ENCODE data around the gene LCE4A. TPM values are rescaled to one million over a fixed set of nuclear protein-coding genes. Genes with fewer than 3 reads are reported as not detected.
"Not testable (repeated sequence)": the region's sequence is repeated elsewhere in the genome, so short reads cannot be mapped to it uniquely, and the experiment has no call there.

LCE4A gene
- polyA plus RNA-seq: not detected

- Mint-ChIP-seq H3K4me3 (no peak within 1 kb of the TSS), H3K4me1 (no peaks in the 10 kb centered on the region), H3K27me3 (peaks cover 17% of the 10 kb centered on the region), H3K36me3 (peaks cover 1% of the 10 kb centered on the region), H3K9me3 (peaks cover 2 to 5% (median 4%) of the 10 kb centered on the region in 3 donors), H3K27ac (no peak within 1 kb of the TSS)
Observed at GRCh38 chr1:152707860-152708259, at the start of gene LCE4A. Gene LCE4A, plus strand, starts transcription at chr1:152708160. Its CDS starts 916 bp downstream, at chr1:152709076.

GRCh38 chr1:152658649-152659048, 49.3 kb upstream of the LCE4A start:
- Mint-ChIP-seq H3K4me1 (peaks cover 0 to 2% (median 0%) of the 10 kb centered on the region in 3 donors), H3K27me3 (no peaks in the 10 kb centered on the region), H3K9me3 (no peaks in the 10 kb centered on the region), H3K4me3 (no peak overlapping the region), H3K27ac (no peak overlapping the region), H3K36me3 (no peaks in the 10 kb centered on the region)

GRCh38 chr1:152663098-152663497, 44.9 kb upstream of the LCE4A start, which contains the start of gene LCE2D:
Gene LCE2D, plus strand, starts transcription at chr1:152663380. Its CDS starts 726 bp downstream, at chr1:152664106.
- Mint-ChIP-seq H3K27ac (no peak within 1 kb of the TSS), H3K36me3 (no peaks in the 10 kb centered on the region), H3K4me1 (no peaks in the 10 kb centered on the region), H3K9me3 (no peaks in the 10 kb centered on the region), H3K4me3 (no peak within 1 kb of the TSS), H3K27me3 (peaks cover 8% of the 10 kb centered on the region)

GRCh38 chr1:152666171-152666570, 41.8 kb upstream of the LCE4A start:
- not testable (repeated sequence) for H3K4me1 Mint-ChIP-seq, H3K27ac Mint-ChIP-seq, H3K9me3 Mint-ChIP-seq, H3K27me3 Mint-ChIP-seq, H3K36me3 Mint-ChIP-seq, H3K4me3 Mint-ChIP-seq

- Mint-ChIP-seq H3K9me3 (no peaks in the 10 kb centered on the region), H3K4me1 (no peaks in the 10 kb centered on the region), H3K27me3 (peaks cover 8% of the 10 kb centered on the region), H3K36me3 (no peaks in the 10 kb centered on the region), H3K4me3 (no peak overlapping the region), H3K27ac (no peak overlapping the region)
Observed at GRCh38 chr1:152667648-152668047, 40.3 kb upstream of the LCE4A start.

- Mint-ChIP-seq H3K9me3 (no peaks in the 10 kb centered on the region), H3K27ac (no peak overlapping the region), H3K36me3 (no peaks in the 10 kb centered on the region), H3K4me3 (no peak overlapping the region), H3K4me1 (no peaks in the 10 kb centered on the region), H3K27me3 (peaks cover 6% of the 10 kb centered on the region)
Observed at GRCh38 chr1:152673016-152673415, 34.9 kb upstream of the LCE4A start.

- H3K27ac Mint-ChIP-seq, H3K36me3 Mint-ChIP-seq, H3K4me1 Mint-ChIP-seq, H3K9me3 Mint-ChIP-seq: not testable (repeated sequence)
- peaks cover 11% of the 10 kb centered on the region for H3K27me3 Mint-ChIP-seq
- H3K4me3 Mint-ChIP-seq: peak within 1 kb of the TSS in 1 of 4 donors; percentile 81
Observed at GRCh38 chr1:152674983-152675382, 33.0 kb upstream of the LCE4A start, which contains the start of gene LCE2C. Gene LCE2C, plus strand, starts transcription at chr1:152675279. Its CDS starts 737 bp downstream, at chr1:152676016.

GRCh38 chr1:152679459-152679858, 28.5 kb upstream of the LCE4A start:
- no peak overlapping the region for H3K27ac Mint-ChIP-seq
- H3K4me1 Mint-ChIP-seq: no peaks in the 10 kb centered on the region
- no peaks in the 10 kb centered on the region for H3K36me3 Mint-ChIP-seq
- H3K9me3 Mint-ChIP-seq: no peaks in the 10 kb centered on the region
- H3K27me3 Mint-ChIP-seq: peaks cover 21% of the 10 kb centered on the region
- no peak overlapping the region for H3K4me3 Mint-ChIP-seq

- H3K27me3 Mint-ChIP-seq: peaks cover 21% of the 10 kb centered on the region
- H3K4me1 Mint-ChIP-seq: no peaks in the 10 kb centered on the region
- H3K36me3 Mint-ChIP-seq: no peaks in the 10 kb centered on the region
- H3K4me3 Mint-ChIP-seq: no peak overlapping the region
- H3K9me3 Mint-ChIP-seq: no peaks in the 10 kb centered on the region
- no peak overlapping the region for H3K27ac Mint-ChIP-seq
Observed at GRCh38 chr1:152681616-152682015, 26.3 kb upstream of the LCE4A start.

GRCh38 chr1:152683846-152684245, 24.1 kb upstream of the LCE4A start:
- H3K9me3 Mint-ChIP-seq: no peaks in the 10 kb centered on the region
- no peaks in the 10 kb centered on the region for H3K36me3 Mint-ChIP-seq
- H3K27ac Mint-ChIP-seq: no peak overlapping the region
- H3K27me3 Mint-ChIP-seq: peaks cover 19% of the 10 kb centered on the region
- no peaks in the 10 kb centered on the region for H3K4me1 Mint-ChIP-seq
- no peak overlapping the region for H3K4me3 Mint-ChIP-seq

GRCh38 chr1:152685823-152686222, 22.1 kb upstream of the LCE4A start, which contains the start of gene LCE2B:
Gene LCE2B, plus strand, starts transcription at chr1:152686123. Its CDS starts 721 bp downstream, at chr1:152686844.
- H3K4me3 Mint-ChIP-seq, H3K27ac Mint-ChIP-seq, H3K4me1 Mint-ChIP-seq, H3K9me3 Mint-ChIP-seq, H3K36me3 Mint-ChIP-seq: not testable (repeated sequence)
- H3K27me3 Mint-ChIP-seq: peaks cover 13% of the 10 kb centered on the region

- no peaks in the 10 kb centered on the region for H3K4me1 Mint-ChIP-seq
- no peak within 1 kb of the TSS for H3K27ac Mint-ChIP-seq
- peaks cover 1% of the 10 kb centered on the region for H3K27me3 Mint-ChIP-seq
- no peak within 1 kb of the TSS for H3K4me3 Mint-ChIP-seq
- H3K36me3 Mint-ChIP-seq: peaks cover 2% of the 10 kb centered on the region
- H3K9me3 Mint-ChIP-seq: peaks cover 0 to 6% (median 0%) of the 10 kb centered on the region in 3 donors
Observed at GRCh38 chr1:152697701-152698600, 10.0 kb upstream of the LCE4A start, which contains the start of gene LCE2A. Gene LCE2A, plus strand, starts transcription at chr1:152698345. Its CDS starts 557 bp downstream, at chr1:152698902.

- Mint-ChIP-seq H3K4me3 (no peak overlapping the region), H3K9me3 (peaks cover 0 to 3% (median 2%) of the 10 kb centered on the region in 3 donors), H3K27me3 (peaks cover 1% of the 10 kb centered on the region), H3K36me3 (peaks cover 2% of the 10 kb centered on the region), H3K4me1 (no peaks in the 10 kb centered on the region), H3K27ac (no peak overlapping the region)
Observed at GRCh38 chr1:152699746-152700145, 8.2 kb upstream of the LCE4A start.

- Mint-ChIP-seq H3K27ac (no peak overlapping the region), H3K9me3 (peaks cover 0 to 11% (median 8%) of the 10 kb centered on the region in 3 donors), H3K4me3 (no peak overlapping the region), H3K27me3 (peaks cover 7% of the 10 kb centered on the region), H3K36me3 (peaks cover 2% of the 10 kb centered on the region), H3K4me1 (no peaks in the 10 kb centered on the region)
Observed at GRCh38 chr1:152718238-152718637, 10.3 kb downstream of the LCE4A start.

GRCh38 chr1:152725261-152725660, 17.3 kb downstream of the LCE4A start:
- no peaks in the 10 kb centered on the region for H3K4me1 Mint-ChIP-seq
- peaks cover 0 to 3% (median 0%) of the 10 kb centered on the region in 3 donors for H3K9me3 Mint-ChIP-seq
- H3K4me3 Mint-ChIP-seq: no peak overlapping the region
- H3K36me3 Mint-ChIP-seq: no peaks in the 10 kb centered on the region
- no peak overlapping the region for H3K27ac Mint-ChIP-seq
- H3K27me3 Mint-ChIP-seq: peaks cover 11% of the 10 kb centered on the region

GRCh38 chr1:152728986-152729385, 21.0 kb downstream of the LCE4A start:
- Mint-ChIP-seq H3K4me1 (no peaks in the 10 kb centered on the region), H3K9me3 (no peaks in the 10 kb centered on the region), H3K4me3 (no peak overlapping the region), H3K36me3 (no peaks in the 10 kb centered on the region), H3K27me3 (peaks cover 7% of the 10 kb centered on the region), H3K27ac (no peak overlapping the region)
